LNCaP clone FGC (cell line): ENCODE results near the gene ABHD16A.

Experiments
- DNase-seq: peaks from one replicate; pipeline ENCODE4 v3.0.0-alpha.2; 2011; ENCODE audit warnings: low read depth
- H3K4me3 ChIP-seq: 2 replicates; pipeline ENCODE4 v1.5.1; 2011; ENCODE audit warnings: mild to moderate bottlenecking, low read depth, low read length, control low read depth
- CTCF ChIP-seq: IDR thresholded peaks from 2 replicates; pipeline ENCODE4 v1.5.1; 2012; ENCODE audit warnings: mild to moderate bottlenecking; ENCODE audit not compliant: control insufficient read depth, insufficient read depth; ENCODE audit errors: extremely low read depth

ABHD16A gene

DNA sequence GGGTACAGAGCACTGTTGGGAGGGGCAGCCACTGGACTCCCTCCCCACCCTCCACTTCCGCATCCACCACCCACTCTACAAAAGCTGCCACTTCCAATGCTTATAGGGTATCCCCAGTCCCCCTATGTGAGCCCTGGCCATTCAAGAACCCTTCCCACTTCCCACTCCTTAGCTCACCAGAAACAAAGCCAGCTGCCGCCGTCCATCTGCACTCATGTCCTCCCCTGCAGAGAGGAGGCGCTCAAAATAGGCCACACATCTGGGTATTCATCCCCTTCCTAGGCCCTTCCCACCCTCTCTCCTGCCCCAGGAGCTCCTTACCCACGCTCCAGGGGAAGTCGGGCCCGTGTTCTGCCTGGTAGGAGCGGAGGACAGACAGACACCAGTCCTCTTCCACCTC lies 15.8 kb downstream of the ABHD16A start:
- no peak for DNase-seq
- no peak overlapping the region for H3K4me3 ChIP-seq
- no peak for TF ChIP-seq CTCF

GRCh38 chr6:31686483-31686882 lies 16.6 kb downstream of the ABHD16A start:
- TF ChIP-seq CTCF: no peak
- no peak for DNase-seq
- no peak overlapping the region for H3K4me3 ChIP-seq

- TF ChIP-seq CTCF: no peak
- no peak overlapping the region for H3K4me3 ChIP-seq
- no peak for DNase-seq
These were observed 19.5 kb downstream of the ABHD16A start for GRCh38 chr6:31683591-31683990.

- no peak for TF ChIP-seq CTCF
- H3K4me3 ChIP-seq: no peak overlapping the region
- DNase-seq: no peak
These were observed 21.9 kb downstream of the ABHD16A start for GRCh38 chr6:31681135-31681671.

GRCh38 chr6:31680226-31681134 lies 22.6 kb downstream of the ABHD16A start, which contains the start of gene LY6G5C:
LY6G5C (minus strand) TSS chr6:31681067; CDS start chr6:31680373, 694 bp downstream.
- no peak for DNase-seq
- no peak within 1 kb of the TSS for H3K4me3 ChIP-seq
- TF ChIP-seq CTCF: peak; percentile 91

DNA sequence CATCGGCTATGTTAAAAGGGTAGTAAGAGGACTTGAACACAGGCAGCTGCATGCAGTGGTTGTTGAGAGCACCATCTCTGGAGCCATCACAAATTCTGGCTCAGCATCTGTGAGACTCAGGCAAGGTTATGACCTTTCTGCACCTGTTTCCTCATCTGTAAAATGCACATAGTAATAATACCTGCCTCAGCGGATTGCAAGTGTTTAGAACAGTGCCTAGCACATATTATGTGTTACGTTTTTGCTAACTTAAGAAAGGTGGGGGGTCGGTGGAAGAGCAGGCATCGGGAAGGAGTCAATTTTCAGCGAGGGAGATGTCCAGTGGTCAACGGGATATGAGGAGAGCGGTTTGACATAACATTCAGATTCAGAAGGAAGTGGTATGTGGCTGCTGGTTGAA lies 25.2 kb downstream of the ABHD16A start:
- no peak for DNase-seq
- TF ChIP-seq CTCF: no peak
- H3K4me3 ChIP-seq: no peak overlapping the region
